SU-DHL-6 (cell line): ENCODE results near the gene POLR2H.

ENCODE experiments used
- H2AFZ ChIP-seq: fragments of 200-600 bp; sonication (generic); 2 replicates; pipeline ENCODE4 v1.6.1; 2014; ENCODE audit warnings: low read depth, mild to moderate bottlenecking, moderate library complexity, mixed read lengths, antibody characterized with exemption, low read length; ENCODE audit not compliant: severe bottlenecking
- H3F3A ChIP-seq: fragments of 200-600 bp; shearing (Covaris generic); 2 replicates; pipeline ENCODE4 v1.6.0; 2016; ENCODE audit warnings: antibody characterized with exemption, mild to moderate bottlenecking; ENCODE audit not compliant: insufficient read depth
- H3K27ac ChIP-seq: fragments of 200-600 bp; sonication (generic); 2 replicates; pipeline ENCODE4 v1.5.1; 2016; ENCODE audit warnings: low read depth, mild to moderate bottlenecking, low read length, moderate library complexity, mixed read lengths
- H3K27me3 ChIP-seq: fragments of 200-600 bp; sonication (generic), shearing (Covaris generic); 2 replicates; pipeline ENCODE4 v1.6.0; 2014; ENCODE audit warnings: mild to moderate bottlenecking, low read length
- H3K36me3 ChIP-seq: fragments of 200-600 bp; sonication (generic); 2 replicates; pipeline ENCODE4 v1.6.1; 2014; ENCODE audit warnings: mild to moderate bottlenecking, low read length, mixed read lengths
- H3K4me2 ChIP-seq: fragments of 300-600, 200-600 bp; shearing (Covaris generic), sonication (generic); 2 replicates; pipeline ENCODE4 v1.6.0; 2014; ENCODE audit warnings: low read length, low read depth, mild to moderate bottlenecking; ENCODE audit not compliant: poor library complexity, severe bottlenecking
- H3K4me3 ChIP-seq: fragments of 200-600 bp; sonication (generic); 2 replicates; pipeline ENCODE4 v1.5.1; 2014; ENCODE audit warnings: antibody characterized with exemption, low read length, mild to moderate bottlenecking, mixed read lengths; ENCODE audit not compliant: insufficient read depth, poor library complexity, severe bottlenecking
- H3K79me2 ChIP-seq: fragments of 200-600 bp; sonication (generic); 2 replicates; pipeline ENCODE4 v1.6.1; 2014; ENCODE audit warnings: mild to moderate bottlenecking, low read length, moderate library complexity; ENCODE audit not compliant: insufficient read depth
- H3K9ac ChIP-seq: fragments of 200-600 bp; sonication (generic); 2 replicates; pipeline ENCODE4 v1.7.0; 2014; ENCODE audit warnings: mild to moderate bottlenecking, low read length
- H3K9me2 ChIP-seq: fragments of 200-600 bp; sonication (generic); replicated peaks from 2 replicates; pipeline ENCODE4 v1.6.1; 2014; ENCODE audit warnings: low read length; ENCODE audit not compliant: insufficient read depth
- H3K9me3 ChIP-seq: fragments of 200-600 bp; sonication (generic); 2 replicates; pipeline ENCODE4 v1.6.1; 2014; ENCODE audit warnings: low read length, mixed read lengths; ENCODE audit not compliant: insufficient read depth
- H4K20me1 ChIP-seq: fragments of 200-600 bp; sonication (generic); 2 replicates; pipeline ENCODE4 v1.6.1; 2014; ENCODE audit warnings: low read depth, mild to moderate bottlenecking, antibody characterized with exemption, low read length, moderate library complexity, mixed read lengths
- CTCF ChIP-seq: fragments of 200-600 bp; sonication (generic); IDR thresholded peaks from one replicate; pipeline ENCODE4 v1.5.1; 2017; ENCODE audit warnings: antibody characterized with exemption, mild to moderate bottlenecking, low read length, moderate library complexity; ENCODE audit not compliant: insufficient read depth, poor library complexity, severe bottlenecking
- EZH2phosphoT487 ChIP-seq: fragments of 200-600 bp; sonication (generic), shearing (Covaris generic); conservative IDR thresholded peaks from 2 replicates; pipeline ENCODE4 v1.6.1; 2018; ENCODE audit warnings: mild to moderate bottlenecking, antibody characterized with exemption, low read length, moderate library complexity, mixed read lengths

Gene POLR2H

GRCh38 chr3:184357248-184358123 is 4.0 kb upstream of the POLR2H start:
- Histone ChIP-seq H3K4me3 (no peak overlapping the region), H3K36me3 (no peaks in the 10 kb centered on the region), H3K27me3 (no peaks in the 10 kb centered on the region), H3K9me3 (no peaks in the 10 kb centered on the region), H3K9me2 (no peaks in the 10 kb centered on the region), H3K27ac (no peak overlapping the region), H4K20me1 (no peaks in the 10 kb centered on the region), H3F3A (no peaks in the 10 kb centered on the region), H2AFZ (no peak overlapping the region), H3K9ac (no peak overlapping the region), H3K4me2 (no peak overlapping the region), H3K79me2 (no peaks in the 10 kb centered on the region; the same call in 1 of the 2 replicates)
- no peak for TF ChIP-seq CTCF
- no peak for TF ChIP-seq EZH2phosphoT487

GRCh38 chr3:184358124-184358767 is 3.3 kb upstream of the POLR2H start:
- H3K27me3 ChIP-seq = no peaks in the 10 kb centered on the region
- H3K9me3 ChIP-seq = no peaks in the 10 kb centered on the region
- no peaks in the 10 kb centered on the region for H4K20me1 ChIP-seq
- H3K79me2 ChIP-seq = no peaks in the 10 kb centered on the region; the same call in 1 of the 2 replicates
- no peak for TF ChIP-seq CTCF
- no peak for TF ChIP-seq EZH2phosphoT487
- no peak overlapping the region for H3K9ac ChIP-seq
- H3K4me3 ChIP-seq = no peak overlapping the region
- no peak overlapping the region for H3K27ac ChIP-seq
- no peak overlapping the region for H2AFZ ChIP-seq
- H3F3A ChIP-seq = no peaks in the 10 kb centered on the region
- no peaks in the 10 kb centered on the region for H3K36me3 ChIP-seq
- no peak overlapping the region for H3K4me2 ChIP-seq
- no peaks in the 10 kb centered on the region for H3K9me2 ChIP-seq

- Histone ChIP-seq H3K79me2 (peaks cover 6% of the 10 kb centered on the region), H3K4me2 (no peak overlapping the region), H3K4me3 (no peak overlapping the region), H3K9ac (no peak overlapping the region), H3F3A (no peaks in the 10 kb centered on the region), H3K27ac (no peak overlapping the region), H3K36me3 (no peaks in the 10 kb centered on the region), H3K9me3 (no peaks in the 10 kb centered on the region), H3K27me3 (no peaks in the 10 kb centered on the region), H4K20me1 (no peaks in the 10 kb centered on the region), H3K9me2 (no peaks in the 10 kb centered on the region), H2AFZ (no peak overlapping the region)
- TF ChIP-seq CTCF = no peak
- TF ChIP-seq EZH2phosphoT487 = no peak
These were observed 2.6 kb upstream of the POLR2H start for GRCh38 chr3:184358921-184359350.
